ENCODE measurements around the gene CHL1.

Gene CHL1

DNA sequence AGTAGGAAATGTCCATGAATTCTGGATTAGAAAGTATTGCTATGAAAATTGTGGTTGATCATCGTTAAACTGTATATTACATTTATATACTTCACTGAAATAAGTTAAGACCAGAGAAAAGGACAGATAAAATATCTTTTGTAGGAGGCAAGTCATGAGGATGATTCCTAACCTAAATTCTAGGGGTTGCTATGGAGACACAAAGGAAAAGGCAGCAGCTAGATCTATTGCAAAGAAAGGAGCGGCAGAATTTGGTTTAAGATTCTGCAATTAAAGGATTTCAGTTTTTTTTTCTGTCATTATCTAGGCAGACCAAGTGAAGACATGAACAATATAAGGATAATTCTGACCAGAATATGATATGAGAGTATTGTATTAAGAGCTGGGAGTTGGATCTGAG is 136.1 kb downstream of the CHL1 start:
- Histone ChIP-seq H3K4me3 (ENCODE audit: low read depth in 1 of 2, low read length in 2 of 2) (no peak overlapping the region), H2AFZ (ENCODE audit: low read depth, low read length) (no peak overlapping the region), H3K4me1 (ENCODE audit: insufficient read depth, low read length) (no peaks in the 10 kb centered on the region), H3K27me3 (ENCODE audit: insufficient read depth, low read length, poor library complexity) (no peaks in the 10 kb centered on the region), H3K27ac (ENCODE audit: low read length) (no peak overlapping the region), H3K9ac (ENCODE audit: low read depth, low read length) (no peak overlapping the region), H3K4me2 (ENCODE audit: insufficient read depth, low read length) (no peak overlapping the region), H3K36me3 (ENCODE audit: insufficient read depth, low read length) (no peaks in the 10 kb centered on the region), H3K9me3 (ENCODE audit: insufficient read depth, low read length, severe bottlenecking) (no peaks in the 10 kb centered on the region), H4K20me1 (ENCODE audit: insufficient read depth, low read length) (no peaks in the 10 kb centered on the region), H3K79me2 (ENCODE audit: insufficient read depth, low read length) (no peaks in the 10 kb centered on the region)
- no peak for DNase-seq
- TF ChIP-seq, protein P1, sequence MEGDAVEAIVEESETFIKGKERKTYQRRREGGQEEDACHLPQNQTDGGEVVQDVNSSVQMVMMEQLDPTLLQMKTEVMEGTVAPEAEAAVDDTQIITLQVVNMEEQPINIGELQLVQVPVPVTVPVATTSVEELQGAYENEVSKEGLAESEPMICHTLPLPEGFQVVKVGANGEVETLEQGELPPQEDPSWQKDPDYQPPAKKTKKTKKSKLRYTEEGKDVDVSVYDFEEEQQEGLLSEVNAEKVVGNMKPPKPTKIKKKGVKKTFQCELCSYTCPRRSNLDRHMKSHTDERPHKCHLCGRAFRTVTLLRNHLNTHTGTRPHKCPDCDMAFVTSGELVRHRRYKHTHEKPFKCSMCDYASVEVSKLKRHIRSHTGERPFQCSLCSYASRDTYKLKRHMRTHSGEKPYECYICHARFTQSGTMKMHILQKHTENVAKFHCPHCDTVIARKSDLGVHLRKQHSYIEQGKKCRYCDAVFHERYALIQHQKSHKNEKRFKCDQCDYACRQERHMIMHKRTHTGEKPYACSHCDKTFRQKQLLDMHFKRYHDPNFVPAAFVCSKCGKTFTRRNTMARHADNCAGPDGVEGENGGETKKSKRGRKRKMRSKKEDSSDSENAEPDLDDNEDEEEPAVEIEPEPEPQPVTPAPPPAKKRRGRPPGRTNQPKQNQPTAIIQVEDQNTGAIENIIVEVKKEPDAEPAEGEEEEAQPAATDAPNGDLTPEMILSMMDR (IDR thresholded peaks at IDR 0.05; ENCODE audit: borderline replicate concordance, extremely low read depth, low read length, poor library complexity, severe bottlenecking) = no peak
- no peak for TF ChIP-seq EZH2 (IDR thresholded peaks at IDR 0.05; ENCODE audit: borderline replicate concordance, low read depth, low read length, severe bottlenecking)
- ATAC-seq (ENCODE audit: insufficient read depth, low read depth) = no peak

GRCh38 chr3:335240-335639 is 138.7 kb downstream of the CHL1 start:
- H3K4me3 ChIP-seq (ENCODE audit: low read depth in 1 of 2, low read length in 2 of 2) = no peak overlapping the region
- DNase-seq (no peak), ATAC-seq (ENCODE audit: insufficient read depth, low read depth) (no peak)
- no peak overlapping the region for H3K27ac ChIP-seq (ENCODE audit: low read length)
- no peak overlapping the region for H2AFZ ChIP-seq (ENCODE audit: low read depth, low read length)
- no peaks in the 10 kb centered on the region for H3K36me3 ChIP-seq (ENCODE audit: insufficient read depth, low read length)
- H3K9me3 ChIP-seq (ENCODE audit: insufficient read depth, low read length, severe bottlenecking) = no peaks in the 10 kb centered on the region
- no peaks in the 10 kb centered on the region for H3K27me3 ChIP-seq (ENCODE audit: insufficient read depth, low read length, poor library complexity)
- H3K79me2 ChIP-seq (ENCODE audit: insufficient read depth, low read length) = no peaks in the 10 kb centered on the region
- no peak overlapping the region for H3K9ac ChIP-seq (ENCODE audit: low read depth, low read length)
- no peaks in the 10 kb centered on the region for H4K20me1 ChIP-seq (ENCODE audit: insufficient read depth, low read length)
- H3K4me2 ChIP-seq (ENCODE audit: insufficient read depth, low read length) = no peak overlapping the region
- no peaks in the 10 kb centered on the region for H3K4me1 ChIP-seq (ENCODE audit: insufficient read depth, low read length)
- TF ChIP-seq, protein P1 (IDR thresholded peaks at IDR 0.05; ENCODE audit: borderline replicate concordance, extremely low read depth, low read length, poor library complexity, severe bottlenecking) = no peak
- no peak for TF ChIP-seq EZH2 (IDR thresholded peaks at IDR 0.05; ENCODE audit: borderline replicate concordance, low read depth, low read length, severe bottlenecking)

DNA sequence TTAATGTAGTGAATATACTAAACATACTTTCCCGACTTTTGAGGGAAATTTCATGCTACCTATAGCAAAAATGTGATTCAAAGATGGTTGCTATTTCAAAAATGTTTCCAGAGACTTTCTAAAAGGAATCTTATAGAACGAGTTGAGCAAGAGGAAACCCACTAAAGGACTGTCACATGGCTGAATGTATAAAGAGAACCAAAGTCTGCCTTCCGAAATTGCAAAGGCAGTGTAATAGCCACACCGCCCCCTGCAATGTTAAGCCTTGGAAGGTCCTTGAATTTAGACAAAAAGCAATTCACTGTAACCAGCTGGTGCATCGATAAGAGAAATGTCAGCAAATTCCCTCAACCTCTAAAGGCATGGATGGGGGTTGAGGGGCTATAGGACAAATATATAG is 142.8 kb downstream of the CHL1 start:
- H3K4me2 ChIP-seq (ENCODE audit: insufficient read depth, low read length) = no peak overlapping the region
- H3K27ac ChIP-seq (ENCODE audit: low read length) = no peak overlapping the region
- H3K4me1 ChIP-seq (ENCODE audit: insufficient read depth, low read length) = no peaks in the 10 kb centered on the region
- H3K9me3 ChIP-seq (ENCODE audit: insufficient read depth, low read length, severe bottlenecking) = no peaks in the 10 kb centered on the region
- H4K20me1 ChIP-seq (ENCODE audit: insufficient read depth, low read length) = no peaks in the 10 kb centered on the region
- no peaks in the 10 kb centered on the region for H3K36me3 ChIP-seq (ENCODE audit: insufficient read depth, low read length)
- no peak overlapping the region for H2AFZ ChIP-seq (ENCODE audit: low read depth, low read length)
- no peak overlapping the region for H3K9ac ChIP-seq (ENCODE audit: low read depth, low read length)
- DNase-seq (no peak), ATAC-seq (ENCODE audit: insufficient read depth, low read depth) (no peak)
- H3K27me3 ChIP-seq (ENCODE audit: insufficient read depth, low read length, poor library complexity) = no peaks in the 10 kb centered on the region
- TF ChIP-seq, protein P1 (IDR thresholded peaks at IDR 0.05; ENCODE audit: borderline replicate concordance, extremely low read depth, low read length, poor library complexity, severe bottlenecking) = no peak
- TF ChIP-seq EZH2 (IDR thresholded peaks at IDR 0.05; ENCODE audit: borderline replicate concordance, low read depth, low read length, severe bottlenecking) = no peak
- no peaks in the 10 kb centered on the region for H3K79me2 ChIP-seq (ENCODE audit: insufficient read depth, low read length)
- H3K4me3 ChIP-seq (ENCODE audit: low read depth in 1 of 2, low read length in 2 of 2) = no peak overlapping the region

DNA sequence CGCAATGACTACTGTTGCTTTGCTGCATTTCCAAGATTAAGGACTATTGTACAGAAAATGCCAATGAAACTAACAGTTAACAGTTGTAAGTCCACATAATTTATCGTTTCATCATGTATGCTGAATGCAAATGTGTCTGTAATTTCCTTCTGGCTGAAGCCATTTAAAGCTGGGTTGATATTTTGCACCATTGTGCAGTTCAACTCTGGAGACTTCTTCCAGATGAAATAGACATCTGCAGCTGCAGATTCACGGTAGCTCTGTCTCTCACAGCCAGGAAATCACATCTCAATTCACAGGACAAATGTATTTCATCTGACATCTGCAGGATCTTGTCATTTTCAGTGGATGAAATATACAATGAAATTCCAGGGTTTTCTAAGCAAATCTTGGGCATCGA is 145.4 kb downstream of the CHL1 start:
- H3K4me1 ChIP-seq (ENCODE audit: insufficient read depth, low read length) = no peaks in the 10 kb centered on the region
- H3K4me2 ChIP-seq (ENCODE audit: insufficient read depth, low read length) = no peak overlapping the region
- no peaks in the 10 kb centered on the region for H3K79me2 ChIP-seq (ENCODE audit: insufficient read depth, low read length)
- no peak overlapping the region for H3K27ac ChIP-seq (ENCODE audit: low read length)
- DNase-seq = no peak
- no peak for ATAC-seq (ENCODE audit: insufficient read depth, low read depth)
- no peak for TF ChIP-seq EZH2 (IDR thresholded peaks at IDR 0.05; ENCODE audit: borderline replicate concordance, low read depth, low read length, severe bottlenecking)
- TF ChIP-seq, protein P1 (IDR thresholded peaks at IDR 0.05; ENCODE audit: borderline replicate concordance, extremely low read depth, low read length, poor library complexity, severe bottlenecking) = no peak
- no peak overlapping the region for H3K9ac ChIP-seq (ENCODE audit: low read depth, low read length)
- no peaks in the 10 kb centered on the region for H4K20me1 ChIP-seq (ENCODE audit: insufficient read depth, low read length)
- no peaks in the 10 kb centered on the region for H3K27me3 ChIP-seq (ENCODE audit: insufficient read depth, low read length, poor library complexity)
- no peaks in the 10 kb centered on the region for H3K9me3 ChIP-seq (ENCODE audit: insufficient read depth, low read length, severe bottlenecking)
- H3K4me3 ChIP-seq (ENCODE audit: low read depth in 1 of 2, low read length in 2 of 2) = no peak overlapping the region
- H3K36me3 ChIP-seq (ENCODE audit: insufficient read depth, low read length) = no peaks in the 10 kb centered on the region
- H2AFZ ChIP-seq (ENCODE audit: low read depth, low read length) = no peak overlapping the region

All from DND-41 (cell line).